Naive thymus-derived CD8-positive, alpha-beta T cell (primary cell): Measurements from ENCODE around the gene TEP1. TPM values are rescaled to one million over a fixed set of nuclear protein-coding genes. Genes with fewer than 3 reads are reported as not detected.
A peak's percentile ranks its signal among the peaks of the same experiment; 100 is the strongest.

Source experiments
- ATAC-seq, 2 donors: fragments of 150-1000 bp; cut with Tn5 transposase in 1 of 2; sonication (Bioruptor Pico), chemical (Tn5 transposase) in 1 of 2; 1 replicate in 1 of 2; 2 replicates in 1 of 2; pipeline ENCODE4 v1.10.0; 2021; ENCODE audit warnings: mild to moderate bottlenecking in 2 of 2, moderate library complexity in 2 of 2
- POLR2A ChIA-PET: fragments of 350-600 bp; sonication (Branson Sonifier 250); formaldehyde crosslinking; loops from one replicate; lab custom pipeline; 2021; ENCODE audit warnings: antibody characterized with exemption; lab: Charles Lee
- DNase-seq, 10 donors: peaks; one replicate each; pipeline versions ENCODE4 v3.0.0 to v3.0.0-alpha.2; 2020 to 2022
- H3K27ac Mint-ChIP-seq, 10 donors: one replicate each; pipeline ENCODE4 v1.8.0; 2020 to 2022; ENCODE audit warnings: mild to moderate bottlenecking in 10 of 10, mixed read lengths in 10 of 10, moderate library complexity in 4 of 10, inconsistent platforms in 1 of 10
- H3K27me3 Mint-ChIP-seq, 5 donors: one replicate each; pipeline ENCODE4 v1.8.0; 2021 to 2022; ENCODE audit warnings: mixed read lengths in 5 of 5
- H3K36me3 Mint-ChIP-seq, 3 donors: one replicate each; pipeline ENCODE4 v1.8.0; 2020 to 2022; ENCODE audit warnings: mixed read lengths in 3 of 3, mild to moderate bottlenecking in 2 of 3, inconsistent platforms in 1 of 3
- H3K4me1 Mint-ChIP-seq, 4 donors: one replicate each; pipeline ENCODE4 v1.8.0; 2021 to 2022; ENCODE audit warnings: mixed read lengths in 4 of 4
- H3K4me3 Mint-ChIP-seq, 10 donors: one replicate each; pipeline ENCODE4 v1.8.0; 2020 to 2022; ENCODE audit warnings: mild to moderate bottlenecking in 10 of 10, mixed read lengths in 10 of 10, moderate library complexity in 6 of 10, inconsistent platforms in 1 of 10
- H3K9me3 Mint-ChIP-seq, 9 donors: one replicate each; pipeline ENCODE4 v1.8.0; 2020 to 2022; ENCODE audit warnings: mixed read lengths in 9 of 9, mild to moderate bottlenecking in 3 of 9, inconsistent platforms in 1 of 9, moderate library complexity in 1 of 9
- polyA plus RNA-seq, 3 donors: library from polyadenylated mRNA; unstranded; fragments of 300-500 nt; fragmentation: Illumina TruSeq; gene quantifications; one replicate each; pipeline ENCODE4 v1.2.3, GENCODE V29; 2021
- total RNA-seq, 8 experiments: library from RNA in 2 of 8; stranded (reverse) in 2 of 8; gene quantifications; one replicate each; pipeline ENCODE4 v1.2.3 and lab custom pipeline; 2021 to 2026

The TEP1 gene
- total and polyA plus RNA-seq, 5 experiments from 2014 or later: 3.0 to 70.4 (median 4.9) TPM

DNA sequence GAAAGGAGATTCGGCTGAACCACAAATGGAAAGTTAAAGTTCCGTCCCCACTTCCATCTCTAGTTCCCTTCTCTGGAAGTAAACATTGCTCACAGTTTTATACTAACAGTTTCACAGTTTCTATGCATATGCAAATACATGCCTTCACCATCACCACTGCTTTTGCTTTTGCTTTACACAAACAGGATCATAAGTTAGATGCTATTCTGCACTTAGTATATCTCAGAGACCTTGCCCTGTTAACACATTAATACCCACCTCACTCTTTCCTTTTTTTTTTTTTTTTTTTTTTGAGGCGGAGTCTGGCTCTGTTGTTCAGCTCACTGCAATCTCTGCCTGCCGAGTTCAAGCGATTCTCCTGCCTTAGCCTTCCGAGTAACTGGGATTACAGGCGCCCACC lies 890 bp downstream of the TEP1 start:
- POLR2A ChIA-PET: interaction anchor here (0.6 to 5.8 kb wide), 8 partner anchors 9 to 69 kb away, joined by 5 to 44 read pairs (median 14); partner anchors contain the start of genes APEX1, OSGEP, PARP2 and PIP4P1
- Mint-ChIP-seq H3K4me1 (peaks cover 27 to 71% (median 50%) of the 10 kb centered on the region in 4 donors), H3K36me3 (peaks cover 0 to 10% (median 0%) of the 10 kb centered on the region in 3 donors)

DNA sequence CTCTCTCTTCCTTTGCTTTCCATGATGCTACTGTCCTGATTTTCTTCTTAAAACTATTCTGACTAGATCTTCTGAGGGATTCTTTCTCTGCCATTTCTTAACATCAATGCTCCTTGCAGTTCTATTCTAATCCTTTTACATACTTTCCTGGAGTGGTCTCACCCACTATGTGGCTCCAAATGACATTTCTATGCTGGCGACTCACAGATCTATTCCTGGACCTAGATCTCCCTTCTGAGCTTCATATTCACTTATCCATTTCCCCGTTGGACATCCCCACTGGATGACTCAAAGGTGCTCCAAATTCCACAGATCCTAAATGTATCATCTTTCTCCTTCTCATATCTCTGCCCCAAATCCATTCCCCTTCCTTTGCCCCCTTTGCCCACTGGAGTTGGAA lies 4.1 kb downstream of the TEP1 start:
- no peak for ATAC-seq
- H3K36me3 Mint-ChIP-seq: peaks cover 0 to 42% (median 8%) of the 10 kb centered on the region in 3 donors
- no peak for DNase-seq
- H3K27ac Mint-ChIP-seq: peak overlapping the region in 9 of 10 donors; percentile 7 to 73 (median 69)
- no peaks in the 10 kb centered on the region for H3K27me3 Mint-ChIP-seq
- POLR2A ChIA-PET: interaction anchor here (0.7 kb wide), 1 partner anchor 26 kb away, joined by 3 read pairs; no protein-coding TSS in a partner anchor
- H3K4me1 Mint-ChIP-seq: peaks cover 41 to 80% (median 57%) of the 10 kb centered on the region in 4 donors
- H3K4me3 Mint-ChIP-seq: no peak overlapping the region
- H3K9me3 Mint-ChIP-seq: no peaks in the 10 kb centered on the region

More for the DNA sequence above, 890 bp downstream of the TEP1 start:
- H3K9me3 Mint-ChIP-seq: no peaks in the 10 kb centered on the region
- H3K27me3 Mint-ChIP-seq: no peaks in the 10 kb centered on the region
- DNase-seq: peak in 4 of 10 donors; percentile 12 to 46 (median 25)
- H3K27ac Mint-ChIP-seq: peak overlapping the region; percentile 84 to 99 (median 96)
- ATAC-seq: peak; percentile 35 to 67
- peak overlapping the region; percentile 90 to 100 (median 96) for H3K4me3 Mint-ChIP-seq

DNA sequence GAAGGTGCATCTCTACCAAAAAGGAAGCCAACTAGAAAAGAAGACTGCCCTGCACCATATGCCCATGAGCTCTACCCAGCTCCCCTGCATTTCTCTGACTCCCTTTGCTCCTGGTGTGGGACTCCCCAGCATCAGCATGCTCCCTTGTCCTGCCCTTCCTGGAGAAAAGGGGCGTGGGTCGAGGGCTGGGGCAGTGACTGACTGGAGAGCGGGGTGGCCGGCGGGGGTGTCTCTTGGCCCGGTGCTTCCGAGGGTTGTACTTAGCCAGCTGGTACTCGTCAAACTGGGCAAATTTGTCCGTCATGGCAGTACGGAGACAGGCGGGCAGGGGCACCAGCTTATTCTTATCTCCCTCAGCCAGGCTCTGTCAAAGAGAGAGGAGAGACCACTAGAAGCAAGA lies 9.8 kb downstream of the TEP1 start:
- H3K9me3 Mint-ChIP-seq: no peaks in the 10 kb centered on the region
- POLR2A ChIA-PET: interaction anchor here (1.0 to 2.0 kb wide), 3 partner anchors 10 to 60 kb away, joined by 3 to 8 read pairs (median 3); partner anchors contain the start of genes APEX1, OSGEP, PARP2 and TEP1
- peak overlapping the region in 2 of 10 donors; percentile 4 to 58 for H3K27ac Mint-ChIP-seq
- no peaks in the 10 kb centered on the region for H3K27me3 Mint-ChIP-seq
- peaks cover 0 to 92% (median 23%) of the 10 kb centered on the region in 3 donors for H3K36me3 Mint-ChIP-seq
- H3K4me3 Mint-ChIP-seq: no peak overlapping the region
- DNase-seq (no peak), ATAC-seq (no peak)
- peaks cover 30 to 44% (median 36%) of the 10 kb centered on the region in 4 donors for H3K4me1 Mint-ChIP-seq

DNA sequence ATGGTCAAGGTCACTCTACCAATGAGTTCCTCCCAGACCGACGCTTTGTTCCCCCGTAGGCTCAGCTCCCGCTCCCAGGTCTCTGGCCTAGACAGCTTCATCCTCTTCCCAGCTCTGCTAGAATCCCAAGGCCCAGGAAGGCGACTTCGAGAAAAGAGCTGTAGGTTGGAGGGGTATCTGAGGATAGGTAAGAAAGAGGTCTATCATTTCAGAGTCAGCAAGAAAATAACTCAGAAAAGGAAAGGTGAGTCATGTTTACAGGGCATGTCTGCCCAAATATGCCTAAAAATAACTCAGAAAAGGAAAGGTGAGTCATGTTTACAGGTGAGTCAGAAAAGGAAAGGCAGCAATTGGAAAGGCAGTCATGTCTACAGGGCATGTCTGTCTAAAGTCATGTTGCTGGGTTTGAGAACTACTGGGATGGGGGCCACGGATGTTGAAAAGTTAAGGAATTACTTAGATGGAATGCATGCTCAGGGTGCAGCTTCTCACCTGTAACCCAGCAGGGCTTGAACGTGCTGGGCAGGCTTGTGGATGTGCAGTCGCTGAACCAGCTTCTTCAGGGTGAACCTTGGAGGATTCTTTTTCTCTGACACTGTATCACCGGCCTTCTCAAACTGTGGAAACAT lies 12.2 kb downstream of the TEP1 start:
- Mint-ChIP-seq H3K27ac (peak overlapping the region in 5 of 10 donors; percentile 36 to 70 (median 49)), H3K4me1 (peaks cover 19 to 25% (median 21%) of the 10 kb centered on the region in 4 donors), H3K9me3 (no peaks in the 10 kb centered on the region), H3K27me3 (no peaks in the 10 kb centered on the region), H3K36me3 (peaks cover 0 to 89% (median 25%) of the 10 kb centered on the region in 3 donors), H3K4me3 (peak overlapping the region in 2 of 10 donors; percentile 4 to 47)
- POLR2A ChIA-PET: interaction anchor here (1.3 kb wide), 1 partner anchor 69 kb away, joined by 3 read pairs; no protein-coding TSS in a partner anchor
- ATAC-seq (peak in 1 of 2 donors; percentile 30), DNase-seq (no peak)

DNA sequence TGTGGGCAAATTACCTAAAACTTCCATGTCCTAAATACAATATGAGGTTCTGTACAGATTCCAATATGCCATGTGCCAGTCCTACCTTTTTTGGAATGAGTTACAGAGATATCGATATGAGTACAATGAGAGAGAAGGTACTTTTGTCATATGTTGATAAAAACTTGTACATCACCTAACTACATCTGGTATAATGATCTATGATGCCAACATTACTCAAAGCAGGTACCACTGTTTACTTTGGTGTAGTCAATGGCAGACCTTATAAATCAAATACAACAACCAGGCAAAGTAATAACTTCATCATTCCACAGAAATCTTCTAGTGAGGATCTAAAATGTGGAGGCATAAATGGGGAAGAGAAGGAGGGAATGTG lies 12.7 kb downstream of the TEP1 start:
- no peak for DNase-seq
- Mint-ChIP-seq H3K36me3 (peaks cover 0 to 89% (median 25%) of the 10 kb centered on the region in 3 donors), H3K27ac (peak overlapping the region in 6 of 10 donors; percentile 12 to 70 (median 46)), H3K4me1 (peaks cover 17 to 21% (median 20%) of the 10 kb centered on the region in 4 donors), H3K4me3 (peak overlapping the region in 1 of 10 donors; percentile 47), H3K27me3 (no peaks in the 10 kb centered on the region), H3K9me3 (no peaks in the 10 kb centered on the region)
- no peak for ATAC-seq
- POLR2A ChIA-PET: no interaction called here

DNA sequence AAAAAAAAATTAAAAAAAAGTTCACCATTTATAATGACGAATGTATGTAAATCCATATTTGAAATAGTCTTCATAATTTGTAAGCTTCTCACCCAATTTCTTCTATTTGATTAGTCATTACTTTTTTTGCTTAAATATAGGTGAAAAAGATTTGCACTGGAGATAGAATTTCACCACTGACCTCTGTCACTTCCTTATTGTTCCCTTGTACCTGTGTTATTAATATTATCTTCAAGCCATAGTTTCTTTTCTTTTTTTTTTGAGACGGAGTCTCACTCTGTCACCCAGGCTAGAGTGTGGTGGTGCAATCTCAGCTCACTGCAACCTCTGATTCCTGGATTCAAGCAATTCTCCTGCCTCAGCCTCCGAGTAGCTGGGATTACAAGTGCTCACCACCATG lies 15.8 kb downstream of the TEP1 start:
- Mint-ChIP-seq H3K9me3 (no peaks in the 10 kb centered on the region), H3K27ac (peak overlapping the region in 1 of 10 donors; percentile 25), H3K4me3 (no peak overlapping the region), H3K27me3 (no peaks in the 10 kb centered on the region), H3K4me1 (peaks cover 11 to 17% (median 12%) of the 10 kb centered on the region in 4 donors), H3K36me3 (peaks cover 0 to 81% (median 20%) of the 10 kb centered on the region in 3 donors)
- ATAC-seq (no peak), DNase-seq (no peak)
- POLR2A ChIA-PET: interaction anchor here (0.7 kb wide), 1 partner anchor 20 kb away, joined by 4 read pairs; no protein-coding TSS in a partner anchor

DNA sequence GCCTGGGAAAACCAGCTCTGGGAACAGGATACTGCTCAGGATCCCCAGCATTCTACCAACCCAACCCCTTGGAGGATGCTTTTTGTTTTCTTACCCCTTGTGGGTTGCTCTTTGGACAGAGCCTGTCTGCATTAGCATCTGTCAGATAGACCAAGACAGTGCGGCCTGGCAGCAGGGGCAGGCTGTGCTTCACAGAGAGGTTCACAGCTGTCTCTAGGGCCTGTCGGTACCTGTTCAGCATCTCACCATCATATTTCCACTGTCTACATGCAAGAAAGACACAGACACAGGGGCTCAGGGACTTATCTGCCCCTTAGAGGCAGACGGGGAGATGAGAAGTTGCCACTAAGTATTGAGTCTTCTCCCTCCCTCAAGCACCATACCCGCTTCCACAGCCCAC lies 21.8 kb downstream of the TEP1 start:
- Mint-ChIP-seq H3K4me1 (peaks cover 0 to 10% (median 5%) of the 10 kb centered on the region in 4 donors), H3K27ac (no peak overlapping the region), H3K4me3 (no peak overlapping the region), H3K9me3 (no peaks in the 10 kb centered on the region), H3K27me3 (no peaks in the 10 kb centered on the region), H3K36me3 (peaks cover 0 to 88% (median 23%) of the 10 kb centered on the region in 3 donors)
- no peak for DNase-seq
- ATAC-seq: no peak
- POLR2A ChIA-PET: no interaction called here

DNA sequence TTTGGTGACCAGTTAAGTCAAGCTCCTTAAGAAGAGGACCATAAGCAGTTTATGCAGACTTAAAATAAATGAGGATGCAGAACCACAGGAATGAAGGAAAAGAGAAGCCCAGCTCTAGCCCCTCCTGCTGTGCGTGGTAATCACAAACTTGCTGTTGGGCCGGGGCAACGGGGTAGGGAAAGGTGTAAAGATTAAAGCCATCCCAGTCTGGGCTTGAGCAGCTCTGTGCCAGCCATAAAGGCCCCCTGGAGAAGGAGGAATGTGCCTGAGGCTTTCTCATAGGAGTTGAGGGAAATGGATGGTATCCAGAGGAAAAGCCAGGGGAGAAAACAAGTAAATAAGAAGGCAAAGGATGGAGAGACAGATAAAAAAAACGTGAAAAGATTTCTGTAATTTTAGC lies 25.1 kb downstream of the TEP1 start:
- ATAC-seq: no peak
- Mint-ChIP-seq H3K27me3 (no peaks in the 10 kb centered on the region), H3K36me3 (peaks cover 0 to 93% (median 32%) of the 10 kb centered on the region in 3 donors), H3K27ac (peak overlapping the region in 1 of 10 donors; percentile 80), H3K4me3 (no peak overlapping the region), H3K9me3 (no peaks in the 10 kb centered on the region), H3K4me1 (peaks cover 0 to 6% (median 4%) of the 10 kb centered on the region in 4 donors)
- no peak for DNase-seq
- POLR2A ChIA-PET: no interaction called here

DNA sequence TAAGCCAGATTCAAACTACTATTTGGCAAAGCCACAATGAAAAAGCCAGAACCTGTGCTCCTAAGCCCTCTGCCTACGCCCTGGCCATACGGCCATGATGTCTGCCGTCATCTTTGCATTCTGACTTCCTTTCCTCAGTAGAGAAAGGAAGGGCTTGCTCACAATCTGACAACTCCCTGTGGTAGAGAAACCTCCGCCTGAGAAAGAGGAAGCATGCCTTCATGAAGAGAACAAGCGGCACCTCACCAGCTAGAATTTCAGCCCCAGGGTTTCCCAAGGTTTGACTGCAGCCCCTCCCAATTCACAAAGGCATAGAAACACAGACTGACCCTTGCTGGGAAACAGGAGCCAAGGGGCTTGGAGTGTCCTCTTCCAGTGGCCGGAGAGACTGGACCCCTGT lies 25.7 kb downstream of the TEP1 start:
- DNase-seq: no peak
- Mint-ChIP-seq H3K27me3 (no peaks in the 10 kb centered on the region), H3K36me3 (peaks cover 0 to 94% (median 29%) of the 10 kb centered on the region in 3 donors), H3K27ac (no peak overlapping the region), H3K4me3 (no peak overlapping the region), H3K9me3 (no peaks in the 10 kb centered on the region), H3K4me1 (peaks cover 0 to 6% (median 4%) of the 10 kb centered on the region in 4 donors)
- POLR2A ChIA-PET: no interaction called here
- no peak for ATAC-seq

DNA sequence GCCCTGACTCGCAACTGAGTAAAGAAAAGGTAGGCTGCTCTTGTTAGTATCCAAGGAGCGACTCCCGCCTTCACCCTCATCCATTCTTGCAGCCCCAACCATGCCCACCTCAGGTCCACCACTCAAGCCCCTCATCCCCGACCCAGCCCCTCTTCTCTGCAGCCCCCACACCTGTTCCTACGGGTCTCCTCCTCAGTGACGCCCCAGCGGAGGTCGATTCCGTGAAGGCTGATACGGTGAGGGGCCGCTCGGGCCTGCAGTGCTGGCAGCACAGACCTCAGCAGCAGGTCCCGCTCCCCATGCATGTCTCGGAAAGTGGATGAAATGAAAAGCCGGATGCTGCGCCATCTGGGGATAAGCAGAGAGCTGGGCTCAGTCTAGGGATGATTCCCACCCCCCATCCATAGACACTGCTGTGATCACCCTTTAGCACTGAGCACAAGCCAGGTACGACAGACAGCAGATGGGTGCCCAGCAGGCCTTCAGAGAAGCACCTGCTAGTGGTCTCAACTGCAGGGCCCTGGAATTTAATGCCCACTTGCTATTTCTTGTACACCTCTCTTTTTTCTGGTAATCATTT lies 26.9 kb downstream of the TEP1 start:
- H3K36me3 Mint-ChIP-seq: peaks cover 0 to 94% (median 33%) of the 10 kb centered on the region in 3 donors

DNA sequence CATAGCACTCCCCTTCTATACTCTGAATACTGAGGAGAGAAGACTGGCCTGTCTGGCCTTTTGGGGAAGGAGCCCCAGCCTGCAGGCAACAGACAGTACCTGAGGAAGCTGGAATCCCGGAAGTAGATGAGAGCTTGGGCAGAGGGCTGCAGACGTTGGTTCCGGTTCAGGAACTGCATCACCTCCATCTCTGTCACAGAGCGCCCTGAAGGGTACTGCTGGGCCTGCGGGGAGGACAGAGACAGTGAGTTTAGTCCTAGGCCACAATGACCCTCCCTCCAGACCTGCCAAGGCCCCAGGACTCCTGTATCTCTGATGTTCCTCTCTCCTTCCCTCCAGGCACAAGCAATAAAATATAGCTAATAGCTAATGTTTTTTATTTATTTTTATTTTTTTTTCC lies 28.4 kb downstream of the TEP1 start:
- no peak overlapping the region for H3K4me3 Mint-ChIP-seq
- H3K4me1 Mint-ChIP-seq: peaks cover 0 to 10% (median 4%) of the 10 kb centered on the region in 4 donors
- H3K9me3 Mint-ChIP-seq: no peaks in the 10 kb centered on the region
- no peaks in the 10 kb centered on the region for H3K27me3 Mint-ChIP-seq
- peak overlapping the region in 2 of 10 donors; percentile 65 to 77 for H3K27ac Mint-ChIP-seq
- POLR2A ChIA-PET: interaction anchor here (0.6 kb wide), 1 partner anchor 10 kb away, joined by 4 read pairs; no protein-coding TSS in a partner anchor
- no peak for ATAC-seq
- peaks cover 0 to 95% (median 36%) of the 10 kb centered on the region in 3 donors for H3K36me3 Mint-ChIP-seq
- DNase-seq: no peak

More for the DNA sequence above, 26.9 kb downstream of the TEP1 start:
- peaks cover 0 to 8% (median 4%) of the 10 kb centered on the region in 4 donors for H3K4me1 Mint-ChIP-seq
- H3K9me3 Mint-ChIP-seq: no peaks in the 10 kb centered on the region
- DNase-seq (no peak), ATAC-seq (no peak)
- H3K4me3 Mint-ChIP-seq: no peak overlapping the region
- no peaks in the 10 kb centered on the region for H3K27me3 Mint-ChIP-seq
- peak overlapping the region in 1 of 10 donors; percentile 28 for H3K27ac Mint-ChIP-seq
- POLR2A ChIA-PET: no interaction called here

DNA sequence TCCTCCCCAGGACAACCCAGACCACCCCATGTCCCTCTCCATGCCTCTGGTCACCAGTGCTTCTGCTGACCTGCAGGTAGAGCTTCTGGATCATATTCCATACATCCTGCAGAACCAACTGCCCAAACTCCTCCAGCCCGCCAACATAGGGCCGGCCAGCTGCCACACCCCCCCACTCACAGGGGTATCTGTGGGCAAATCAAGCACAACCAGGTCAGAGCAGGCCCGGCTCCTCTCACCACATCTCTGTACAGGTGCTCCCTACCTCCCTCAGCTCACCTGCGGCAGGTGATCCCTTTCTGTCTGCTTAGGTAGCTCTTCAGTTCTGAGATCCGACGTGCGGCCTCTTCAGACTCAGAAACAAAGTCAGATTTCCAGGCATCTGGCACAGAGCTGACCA lies 29.0 kb downstream of the TEP1 start:
- Mint-ChIP-seq H3K36me3 (peaks cover 0 to 96% (median 35%) of the 10 kb centered on the region in 3 donors), H3K27ac (peak overlapping the region in 3 of 10 donors; percentile 9 to 77 (median 65)), H3K27me3 (no peaks in the 10 kb centered on the region), H3K4me1 (peaks cover 0 to 6% (median 0%) of the 10 kb centered on the region in 4 donors), H3K4me3 (no peak overlapping the region), H3K9me3 (no peaks in the 10 kb centered on the region)
- DNase-seq: no peak
- POLR2A ChIA-PET: interaction anchor here (0.6 kb wide), 1 partner anchor 9 kb away, joined by 4 read pairs; no protein-coding TSS in a partner anchor
- no peak for ATAC-seq
